GM12878 (cell line): Measurements from ENCODE around the gene APLP2. TPM values are rescaled to one million over a fixed set of nuclear protein-coding genes. Genes with fewer than 3 reads are reported as not detected.

Source experiments
- BACH1 ChIP-seq: fragments of 450-650 bp; IDR thresholded peaks from 2 replicates; pipeline ENCODE4 v1.6.1; 2017; ENCODE audit warnings: mild to moderate bottlenecking, borderline replicate concordance
- CREM ChIP-seq: IDR thresholded peaks from 2 replicates; pipeline ENCODE4 v1.6.1; 2014; ENCODE audit warnings: antibody characterized with exemption, low read depth
- EED ChIP-seq: sonication (generic); IDR thresholded peaks from 2 replicates; pipeline ENCODE4 v1.6.1; 2016; ENCODE audit warnings: antibody characterized with exemption, low read depth
- EGR1 ChIP-seq, 2 experiments: IDR thresholded peaks; 1 replicate in 1 of 2; 2 replicates in 1 of 2; pipeline ENCODE4 v1.6.1; 2011 to 2012; ENCODE audit warnings: low read depth in 2 of 2, low read length in 2 of 2, borderline replicate concordance in 1 of 2, mild to moderate bottlenecking in 1 of 2, moderate library complexity in 1 of 2
- ETV6 ChIP-seq, 2 experiments: fragments of 450-650 bp in 1 of 2; IDR thresholded peaks in 1 of 2; conservative IDR thresholded peaks in 1 of 2; 2 replicates each; pipeline ENCODE4 v1.6.1; 2014; ENCODE audit warnings: antibody characterized with exemption in 1 of 2, borderline replicate concordance in 1 of 2, low read depth in 1 of 2, mild to moderate bottlenecking in 1 of 2, moderate library complexity in 1 of 2
- GATAD2B ChIP-seq: fragments of 450-650 bp; conservative IDR thresholded peaks from 2 replicates; pipeline ENCODE4 v1.6.1; 2017; ENCODE audit warnings: low read depth, mild to moderate bottlenecking, moderate library complexity
- JUNB ChIP-seq: IDR thresholded peaks from 2 replicates; pipeline ENCODE4 v1.6.1; 2016; ENCODE audit warnings: antibody characterized with exemption, mild to moderate bottlenecking
- MEF2A ChIP-seq: IDR thresholded peaks from 2 replicates; pipeline ENCODE4 v1.6.1; 2011; ENCODE audit warnings: low read depth, mild to moderate bottlenecking, low read length, moderate library complexity; ENCODE audit not compliant: insufficient read depth
- MTA3 ChIP-seq: IDR thresholded peaks from 2 replicates; pipeline ENCODE4 v1.6.1; 2012; ENCODE audit warnings: low read length, inconsistent platforms, borderline replicate concordance
- NFIC ChIP-seq: IDR thresholded peaks from 2 replicates; pipeline ENCODE4 v1.6.1; 2012; ENCODE audit warnings: low read depth, mild to moderate bottlenecking, inconsistent platforms, low read length, moderate library complexity
- NR2C1 ChIP-seq: fragments of 450-650 bp; IDR thresholded peaks from 2 replicates; pipeline ENCODE4 v1.6.1; 2017; ENCODE audit warnings: antibody characterized with exemption, mild to moderate bottlenecking, moderate library complexity
- PAX8 ChIP-seq: fragments of 450-650 bp; IDR thresholded peaks from 2 replicates; pipeline ENCODE4 v1.6.1; 2017; ENCODE audit warnings: mild to moderate bottlenecking, moderate library complexity
- PML ChIP-seq: IDR thresholded peaks from 2 replicates; pipeline ENCODE4 v1.6.1; 2012; ENCODE audit warnings: low read length, inconsistent platforms
- RBBP5 ChIP-seq: fragments of 200-600 bp; sonication (generic); conservative IDR thresholded peaks from 2 replicates; pipeline ENCODE4 v1.6.1; 2016
- SIN3A ChIP-seq: IDR thresholded peaks from 2 replicates; pipeline ENCODE4 v1.6.1; 2012; ENCODE audit warnings: low read depth, low read length, improper control_type of control experiment
- SUZ12 ChIP-seq: fragments of 200-600 bp; sonication (generic); IDR thresholded peaks from one replicate; pipeline ENCODE4 v1.6.1; 2018; ENCODE audit warnings: antibody characterized with exemption, mild to moderate bottlenecking; ENCODE audit not compliant: unreplicated experiment
- TAF1 ChIP-seq: IDR thresholded peaks from 2 replicates; pipeline ENCODE4 v1.6.1; 2011; ENCODE audit warnings: mild to moderate bottlenecking, low read depth, low read length, borderline replicate concordance
- ZNF24 ChIP-seq: fragments of 450-650 bp; IDR thresholded peaks from 2 replicates; pipeline ENCODE4 v1.6.1; 2017; ENCODE audit warnings: antibody characterized with exemption, mild to moderate bottlenecking
- ZNF384 ChIP-seq: IDR thresholded peaks from 2 replicates; pipeline ENCODE4 v1.6.1; 2012; ENCODE audit warnings: low read depth, mild to moderate bottlenecking, low read length, improper control_type of control experiment, borderline replicate concordance
- polyA plus RNA-seq, 11 experiments: library from polyadenylated mRNA; depleted of rRNA in 4 of 11; unstranded in 6 of 11; stranded (reverse) in 5 of 11; fragments of >200 nt; fragmentation: Nextera tagmentation in 4 of 11; fragmentation: Illumina TruSeq in 1 of 11; extraction: Ambion mirVana in 4 of 11; extraction: Trizol in 1 of 11; gene quantifications; 1 replicate in 1 of 11; 2 replicates in 10 of 11; pipeline versions ENCODE4 v1.2.1 to v1.2.3, GENCODE V29; 2011 to 2016; ENCODE audit warnings: inconsistent platforms in 2 of 11, missing spikeins in 2 of 11, low read depth in 1 of 11
- total RNA-seq, 4 experiments: library from RNA; depleted of rRNA in 3 of 4; stranded (reverse); fragments of >200 nt in 3 of 4; fragmentation: Illumina TruSeq in 1 of 4; extraction: Trizol in 1 of 4; gene quantifications; 2 replicates each; pipeline versions ENCODE4 v1.2.1 to v1.2.3, GENCODE V29; 2013 to 2021
- TF ChIP-seq, protein P1 (sequence below): IDR thresholded peaks from 2 replicates; pipeline ENCODE4 v1.6.1; 2012; ENCODE audit warnings: improper control_type of control experiment, low read depth, low read length; ENCODE audit not compliant: insufficient replicate concordance
- TF ChIP-seq, protein P2 (sequence below): fragments of 450-650 bp; IDR thresholded peaks from 2 replicates; pipeline ENCODE4 v1.6.1; 2017; ENCODE audit warnings: mild to moderate bottlenecking
- TF ChIP-seq, protein P3 (sequence below): IDR thresholded peaks from 2 replicates; pipeline ENCODE4 v1.6.1; 2012; ENCODE audit warnings: mild to moderate bottlenecking, low read depth, low read length

The APLP2 gene
- total and polyA plus RNA-seq, 10 of the 15 experiments (the other 5 are each of a cell fraction or from before 2014, with no cell fraction given) = 2.3 to 38.8 (median 21.3) TPM

DNA sequence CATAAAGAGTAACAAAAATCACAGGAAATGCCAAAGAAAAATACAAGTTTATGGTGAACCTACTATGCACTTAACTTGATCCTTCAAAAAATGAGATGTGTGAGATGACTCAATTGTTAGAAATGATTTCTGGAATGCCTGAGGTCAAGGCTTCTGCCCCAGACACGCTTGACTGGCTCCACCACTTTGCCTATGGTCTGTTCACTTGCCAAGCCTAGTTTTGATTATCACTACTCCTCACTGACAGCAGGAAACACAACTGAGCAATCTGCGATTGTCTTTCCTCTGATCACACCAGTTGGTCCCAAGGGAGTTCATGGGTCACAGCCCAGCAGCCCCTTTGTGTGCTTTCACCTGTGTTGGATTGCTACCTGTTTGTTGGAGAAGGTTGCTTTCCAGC lies 46.5 kb upstream of the APLP2 start (continued):
- 0 out of 2 replicates have a peak, but pooled peaks have one; percentile 28 for TF ChIP-seq EED
- no peak for TF ChIP-seq MEF2A
- TF ChIP-seq, protein P1, sequence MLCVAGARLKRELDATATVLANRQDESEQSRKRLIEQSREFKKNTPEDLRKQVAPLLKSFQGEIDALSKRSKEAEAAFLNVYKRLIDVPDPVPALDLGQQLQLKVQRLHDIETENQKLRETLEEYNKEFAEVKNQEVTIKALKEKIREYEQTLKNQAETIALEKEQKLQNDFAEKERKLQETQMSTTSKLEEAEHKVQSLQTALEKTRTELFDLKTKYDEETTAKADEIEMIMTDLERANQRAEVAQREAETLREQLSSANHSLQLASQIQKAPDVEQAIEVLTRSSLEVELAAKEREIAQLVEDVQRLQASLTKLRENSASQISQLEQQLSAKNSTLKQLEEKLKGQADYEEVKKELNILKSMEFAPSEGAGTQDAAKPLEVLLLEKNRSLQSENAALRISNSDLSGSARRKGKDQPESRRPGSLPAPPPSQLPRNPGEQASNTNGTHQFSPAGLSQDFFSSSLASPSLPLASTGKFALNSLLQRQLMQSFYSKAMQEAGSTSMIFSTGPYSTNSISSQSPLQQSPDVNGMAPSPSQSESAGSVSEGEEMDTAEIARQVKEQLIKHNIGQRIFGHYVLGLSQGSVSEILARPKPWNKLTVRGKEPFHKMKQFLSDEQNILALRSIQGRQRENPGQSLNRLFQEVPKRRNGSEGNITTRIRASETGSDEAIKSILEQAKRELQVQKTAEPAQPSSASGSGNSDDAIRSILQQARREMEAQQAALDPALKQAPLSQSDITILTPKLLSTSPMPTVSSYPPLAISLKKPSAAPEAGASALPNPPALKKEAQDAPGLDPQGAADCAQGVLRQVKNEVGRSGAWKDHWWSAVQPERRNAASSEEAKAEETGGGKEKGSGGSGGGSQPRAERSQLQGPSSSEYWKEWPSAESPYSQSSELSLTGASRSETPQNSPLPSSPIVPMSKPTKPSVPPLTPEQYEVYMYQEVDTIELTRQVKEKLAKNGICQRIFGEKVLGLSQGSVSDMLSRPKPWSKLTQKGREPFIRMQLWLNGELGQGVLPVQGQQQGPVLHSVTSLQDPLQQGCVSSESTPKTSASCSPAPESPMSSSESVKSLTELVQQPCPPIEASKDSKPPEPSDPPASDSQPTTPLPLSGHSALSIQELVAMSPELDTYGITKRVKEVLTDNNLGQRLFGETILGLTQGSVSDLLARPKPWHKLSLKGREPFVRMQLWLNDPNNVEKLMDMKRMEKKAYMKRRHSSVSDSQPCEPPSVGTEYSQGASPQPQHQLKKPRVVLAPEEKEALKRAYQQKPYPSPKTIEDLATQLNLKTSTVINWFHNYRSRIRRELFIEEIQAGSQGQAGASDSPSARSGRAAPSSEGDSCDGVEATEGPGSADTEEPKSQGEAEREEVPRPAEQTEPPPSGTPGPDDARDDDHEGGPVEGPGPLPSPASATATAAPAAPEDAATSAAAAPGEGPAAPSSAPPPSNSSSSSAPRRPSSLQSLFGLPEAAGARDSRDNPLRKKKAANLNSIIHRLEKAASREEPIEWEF = no peak
- TF ChIP-seq CREM = no peak
- no peak for TF ChIP-seq NR2C1
- TF ChIP-seq SIN3A = no peak
- TF ChIP-seq, protein P2, sequence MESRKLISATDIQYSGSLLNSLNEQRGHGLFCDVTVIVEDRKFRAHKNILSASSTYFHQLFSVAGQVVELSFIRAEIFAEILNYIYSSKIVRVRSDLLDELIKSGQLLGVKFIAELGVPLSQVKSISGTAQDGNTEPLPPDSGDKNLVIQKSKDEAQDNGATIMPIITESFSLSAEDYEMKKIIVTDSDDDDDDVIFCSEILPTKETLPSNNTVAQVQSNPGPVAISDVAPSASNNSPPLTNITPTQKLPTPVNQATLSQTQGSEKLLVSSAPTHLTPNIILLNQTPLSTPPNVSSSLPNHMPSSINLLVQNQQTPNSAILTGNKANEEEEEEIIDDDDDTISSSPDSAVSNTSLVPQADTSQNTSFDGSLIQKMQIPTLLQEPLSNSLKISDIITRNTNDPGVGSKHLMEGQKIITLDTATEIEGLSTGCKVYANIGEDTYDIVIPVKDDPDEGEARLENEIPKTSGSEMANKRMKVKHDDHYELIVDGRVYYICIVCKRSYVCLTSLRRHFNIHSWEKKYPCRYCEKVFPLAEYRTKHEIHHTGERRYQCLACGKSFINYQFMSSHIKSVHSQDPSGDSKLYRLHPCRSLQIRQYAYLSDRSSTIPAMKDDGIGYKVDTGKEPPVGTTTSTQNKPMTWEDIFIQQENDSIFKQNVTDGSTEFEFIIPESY = no peak
- TF ChIP-seq ETV6 (conservative IDR thresholded peaks at IDR 0.05 in 1 of 2, IDR thresholded peaks at IDR 0.05 in 1 of 2; ENCODE audit: borderline replicate concordance in 1 of 2, low read depth in 1 of 2) = no peak
- no peak for TF ChIP-seq ZNF384
- TF ChIP-seq TAF1 = no peak
- peak; percentile 70 for TF ChIP-seq NFIC
- TF ChIP-seq EGR1 (IDR thresholded peaks at IDR 0.05; ENCODE audit: borderline replicate concordance in 1 of 2, low read depth in 2 of 2, low read length in 2 of 2) = no peak
- peak; percentile 11; the same call in 1 of the 2 replicates for TF ChIP-seq JUNB
- TF ChIP-seq PAX8 = no peak; the same call in 1 of the 2 replicates
- no peak for TF ChIP-seq RBBP5
- no peak for TF ChIP-seq SUZ12
- TF ChIP-seq MTA3 = 0 out of 2 replicates have a peak, but pooled peaks have one; percentile 48
- no peak for TF ChIP-seq BACH1
- TF ChIP-seq, protein P3, sequence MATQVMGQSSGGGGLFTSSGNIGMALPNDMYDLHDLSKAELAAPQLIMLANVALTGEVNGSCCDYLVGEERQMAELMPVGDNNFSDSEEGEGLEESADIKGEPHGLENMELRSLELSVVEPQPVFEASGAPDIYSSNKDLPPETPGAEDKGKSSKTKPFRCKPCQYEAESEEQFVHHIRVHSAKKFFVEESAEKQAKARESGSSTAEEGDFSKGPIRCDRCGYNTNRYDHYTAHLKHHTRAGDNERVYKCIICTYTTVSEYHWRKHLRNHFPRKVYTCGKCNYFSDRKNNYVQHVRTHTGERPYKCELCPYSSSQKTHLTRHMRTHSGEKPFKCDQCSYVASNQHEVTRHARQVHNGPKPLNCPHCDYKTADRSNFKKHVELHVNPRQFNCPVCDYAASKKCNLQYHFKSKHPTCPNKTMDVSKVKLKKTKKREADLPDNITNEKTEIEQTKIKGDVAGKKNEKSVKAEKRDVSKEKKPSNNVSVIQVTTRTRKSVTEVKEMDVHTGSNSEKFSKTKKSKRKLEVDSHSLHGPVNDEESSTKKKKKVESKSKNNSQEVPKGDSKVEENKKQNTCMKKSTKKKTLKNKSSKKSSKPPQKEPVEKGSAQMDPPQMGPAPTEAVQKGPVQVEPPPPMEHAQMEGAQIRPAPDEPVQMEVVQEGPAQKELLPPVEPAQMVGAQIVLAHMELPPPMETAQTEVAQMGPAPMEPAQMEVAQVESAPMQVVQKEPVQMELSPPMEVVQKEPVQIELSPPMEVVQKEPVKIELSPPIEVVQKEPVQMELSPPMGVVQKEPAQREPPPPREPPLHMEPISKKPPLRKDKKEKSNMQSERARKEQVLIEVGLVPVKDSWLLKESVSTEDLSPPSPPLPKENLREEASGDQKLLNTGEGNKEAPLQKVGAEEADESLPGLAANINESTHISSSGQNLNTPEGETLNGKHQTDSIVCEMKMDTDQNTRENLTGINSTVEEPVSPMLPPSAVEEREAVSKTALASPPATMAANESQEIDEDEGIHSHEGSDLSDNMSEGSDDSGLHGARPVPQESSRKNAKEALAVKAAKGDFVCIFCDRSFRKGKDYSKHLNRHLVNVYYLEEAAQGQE = no peak
- TF ChIP-seq ZNF24 = no peak
- TF ChIP-seq PML = no peak
- no peak for TF ChIP-seq GATAD2B
